K562 (cell line): ENCODE data around the gene TRAF3. TPM values are rescaled to one million over a fixed set of nuclear protein-coding genes. Genes with fewer than 3 reads are reported as not detected.

Experiments used
- ARID4B ChIP-seq: sonication (generic); formaldehyde crosslinking; IDR thresholded peaks from 2 replicates; pipeline ENCODE4 v1.8.0; 2022; ENCODE audit warnings: mild to moderate bottlenecking, missing genetic modification reagents
- C11orf30 ChIP-seq: fragments of 450-650 bp; IDR thresholded peaks from 2 replicates; pipeline ENCODE4 v1.6.1; 2016; ENCODE audit warnings: low read depth, mild to moderate bottlenecking
- CCNT2 ChIP-seq: IDR thresholded peaks from 2 replicates; pipeline ENCODE4 v1.6.1; 2011; ENCODE audit warnings: borderline replicate concordance, low read depth, mild to moderate bottlenecking, moderate library complexity, mixed read lengths, low read length; ENCODE audit not compliant: insufficient read length; ENCODE audit errors: extremely low read depth
- EZH2 ChIP-seq: IDR thresholded peaks from 2 replicates; pipeline ENCODE4 v1.6.1; 2012; ENCODE audit warnings: low read depth, mild to moderate bottlenecking, inconsistent platforms, low read length, borderline replicate concordance
- HEY1 ChIP-seq: fragments of 250-450 bp; sonication (Bioruptor Pico); IDR thresholded peaks from 2 replicates; pipeline ENCODE4 v1.5.0; 2020; ENCODE audit warnings: mild to moderate bottlenecking, moderate library complexity, borderline replicate concordance
- MAFF ChIP-seq: IDR thresholded peaks from 2 replicates; pipeline ENCODE4 v1.6.1; 2012; ENCODE audit warnings: low read length, improper control_type of control experiment
- MNT ChIP-seq, 2 experiments: fragments of 450-650 bp; conservative IDR thresholded peaks; 2 replicates each; pipeline ENCODE4 v1.6.1; 2017; ENCODE audit warnings: mild to moderate bottlenecking in 2 of 2, moderate library complexity in 2 of 2
- NR2C2 ChIP-seq, 2 experiments: fragments of 200-800 bp in 1 of 2; sonication (Bioruptor generic) in 1 of 2; sonication (generic) in 1 of 2; formaldehyde crosslinking in 1 of 2; IDR thresholded peaks; 2 replicates each; pipeline versions ENCODE4 v1.6.1 to v1.8.0; 2016 to 2022; ENCODE audit warnings: mild to moderate bottlenecking in 1 of 2, missing compliant biosample characterization in 1 of 2, missing genetic modification characterization in 1 of 2, missing genetic modification reagents in 1 of 2
- RAD51 ChIP-seq: fragments of 450-650 bp; IDR thresholded peaks from 2 replicates; pipeline ENCODE4 v1.7.1; 2016; ENCODE audit warnings: low read depth, mild to moderate bottlenecking, borderline replicate concordance
- SMAD3 ChIP-seq: fragments of 450-650 bp; formaldehyde crosslinking; conservative IDR thresholded peaks from 2 replicates; pipeline ENCODE4 v1.4.0; 2020; ENCODE audit warnings: mild to moderate bottlenecking
- SMC3 ChIP-seq: conservative IDR thresholded peaks from 2 replicates; pipeline ENCODE4 v1.6.1; 2011; ENCODE audit warnings: low read depth, low read length, improper control_type of control experiment; ENCODE audit not compliant: insufficient read depth
- USF1 ChIP-seq: sonication (generic); formaldehyde crosslinking; IDR thresholded peaks from 2 replicates; pipeline ENCODE4 v1.9.0; 2022; ENCODE audit warnings: mild to moderate bottlenecking, missing genetic modification reagents
- polyA plus RNA-seq, 8 experiments: library from polyadenylated mRNA; depleted of rRNA in 4 of 8; stranded (reverse) in 5 of 8; unstranded in 3 of 8; fragments of >200 nt; fragmentation: Nextera tagmentation in 2 of 8; fragmentation: Illumina TruSeq in 1 of 8; extraction: Ambion mirVana in 2 of 8; extraction: Trizol in 1 of 8; gene quantifications; 2 replicates each; pipeline versions ENCODE4 v1.2.1 to v1.2.3, GENCODE V29; 2011 to 2014; ENCODE audit warnings: inconsistent platforms in 1 of 8, missing spikeins in 1 of 8
- total RNA-seq, 7 experiments: library from RNA; depleted of rRNA in 6 of 7; stranded (reverse); fragments of >200 nt in 6 of 7; fragmentation: Illumina TruSeq in 2 of 7; extraction: Trizol in 2 of 7; gene quantifications; 2 replicates each; pipeline versions ENCODE4 v1.2.1 to v1.2.3, GENCODE V29; 2011 to 2021; ENCODE audit warnings: low replicate concordance in 1 of 7
- TF ChIP-seq, protein P1 (sequence below): fragments of 250-450 bp; sonication (Bioruptor Pico); IDR thresholded peaks from 2 replicates; pipeline ENCODE4 v1.8.0; 2021; ENCODE audit warnings: moderate library complexity, mild to moderate bottlenecking, inconsistent platforms

TRAF3 gene
- total and polyA plus RNA-seq, 9 of the 15 experiments (the other 6 are each of a cell fraction or from before 2014, with no cell fraction given): 0.52 to 21.3 (median 9.9) TPM

GRCh38 chr14:102941419-102942011 lies 164.3 kb downstream of the TRAF3 start (continued):
- TF ChIP-seq MNT (conservative IDR thresholded peaks at IDR 0.05): peak; percentile 44 to 71; a peak in 3 of 4 replicates
- peak; percentile 90 for TF ChIP-seq C11orf30
- TF ChIP-seq CCNT2: no peak
- TF ChIP-seq MAFF: peak; percentile 85
- TF ChIP-seq USF1: 0 out of 2 replicates have a peak, but pooled peaks have one; percentile 15
- TF ChIP-seq RAD51: no peak
- TF ChIP-seq NR2C2 (CRISPR knock-in tag; IDR thresholded peaks at IDR 0.05): no peak
- TF ChIP-seq NR2C2 (tag; IDR thresholded peaks at IDR 0.05): no peak
- TF ChIP-seq, protein P1, sequence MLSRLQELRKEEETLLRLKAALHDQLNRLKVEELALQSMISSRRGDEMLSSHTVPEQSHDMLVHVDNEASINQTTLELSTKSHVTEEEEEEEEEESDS: no peak
- TF ChIP-seq HEY1 (CRISPR knock-in tag): no peak
- no peak for TF ChIP-seq SMAD3 (CRISPR knock-in tag)
- no peak for TF ChIP-seq EZH2
- no peak for TF ChIP-seq SMC3
- no peak for TF ChIP-seq ARID4B
